Fibroblast of skin of abdomen (primary cell): Measurements from ENCODE around the gene IPPK.
A peak's percentile ranks its signal among the peaks of the same experiment; 100 is the strongest.
"Not testable (repeated sequence)": the region's sequence is repeated elsewhere in the genome, so short reads cannot be mapped to it uniquely, and the experiment has no call there.

ENCODE experiments used
- DNase-seq: peaks from one replicate; pipeline ENCODE4 v3.0.0-alpha.2; 2013

Gene IPPK

DNA sequence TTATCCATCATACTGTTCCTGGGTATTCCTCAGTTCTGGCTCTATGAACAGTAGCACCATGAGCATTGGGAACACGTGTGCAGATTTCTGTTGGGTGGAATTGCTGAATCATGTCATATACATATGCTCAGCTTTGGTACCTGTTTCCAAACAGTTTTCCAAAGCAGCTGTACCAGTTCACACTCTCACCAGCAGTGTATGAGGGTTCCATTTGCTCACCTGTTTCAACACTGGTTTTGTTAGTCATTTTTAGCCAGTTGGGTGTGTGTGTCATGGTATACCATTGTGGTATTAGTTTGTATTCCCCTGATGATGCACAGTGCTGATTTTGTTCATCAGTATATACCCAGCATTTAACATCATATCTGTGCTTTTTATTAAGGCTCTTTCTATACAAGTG, 77.4 kb downstream of the IPPK start:
- no peak for DNase-seq

DNA sequence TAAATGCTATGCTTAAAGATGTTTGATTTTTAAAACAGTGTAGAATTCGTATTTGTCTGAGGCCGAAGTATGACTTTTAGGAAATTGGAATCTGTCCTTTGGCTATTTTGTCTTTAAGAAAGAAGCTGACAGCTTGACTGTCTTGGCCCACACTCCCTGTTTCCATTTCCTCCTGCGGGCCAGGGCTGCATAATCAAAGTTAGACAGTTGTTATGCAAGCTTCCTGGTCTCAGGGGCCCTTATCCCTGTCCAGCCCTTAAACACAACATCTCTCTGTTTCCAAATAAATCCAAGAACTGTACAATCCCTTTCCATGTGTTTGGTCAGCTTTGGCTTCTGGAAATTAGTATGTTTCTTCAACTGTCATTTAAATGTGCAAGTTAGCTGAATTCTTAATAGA, 79.6 kb downstream of the IPPK start:
- DNase-seq: peak; percentile 17

DNA sequence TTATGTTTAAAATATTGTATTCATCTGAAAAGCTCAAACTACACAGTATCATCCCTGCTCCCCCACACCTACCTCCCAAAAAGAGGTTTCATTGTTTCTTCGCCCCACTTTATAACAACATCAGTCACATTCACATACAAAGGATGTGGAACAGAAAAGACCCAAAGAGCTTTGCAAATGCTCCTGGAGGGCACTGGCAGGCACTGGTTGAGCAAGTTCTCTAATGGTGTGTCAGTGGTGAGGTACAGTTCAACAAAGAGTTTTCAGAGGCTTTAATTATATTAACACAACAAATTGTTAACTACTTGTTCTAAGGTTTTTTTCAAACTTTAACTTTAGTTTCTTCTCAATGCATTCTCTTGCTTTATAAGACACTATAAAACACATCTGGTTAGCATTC, 80.0 kb downstream of the IPPK start:
- no peak for DNase-seq

DNA sequence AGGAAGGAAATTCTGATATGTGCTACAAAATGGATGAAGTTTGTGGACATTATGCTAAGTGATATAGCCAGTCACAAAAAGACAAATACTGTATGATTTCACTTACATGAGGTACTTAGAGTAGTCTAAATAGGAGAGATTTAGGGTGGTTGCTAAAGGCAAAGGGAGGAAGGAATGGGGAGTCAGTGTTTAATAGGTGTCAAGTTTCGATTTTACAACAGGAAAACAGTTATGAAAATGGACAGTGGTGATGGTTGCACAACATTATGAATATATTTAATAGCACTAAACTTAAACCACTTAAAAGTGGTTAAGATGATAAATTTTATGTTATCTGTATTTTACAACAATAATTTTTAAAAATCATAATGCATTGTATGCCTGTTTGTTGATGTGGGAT, 93.8 kb downstream of the IPPK start:
- DNase-seq: no peak

DNA sequence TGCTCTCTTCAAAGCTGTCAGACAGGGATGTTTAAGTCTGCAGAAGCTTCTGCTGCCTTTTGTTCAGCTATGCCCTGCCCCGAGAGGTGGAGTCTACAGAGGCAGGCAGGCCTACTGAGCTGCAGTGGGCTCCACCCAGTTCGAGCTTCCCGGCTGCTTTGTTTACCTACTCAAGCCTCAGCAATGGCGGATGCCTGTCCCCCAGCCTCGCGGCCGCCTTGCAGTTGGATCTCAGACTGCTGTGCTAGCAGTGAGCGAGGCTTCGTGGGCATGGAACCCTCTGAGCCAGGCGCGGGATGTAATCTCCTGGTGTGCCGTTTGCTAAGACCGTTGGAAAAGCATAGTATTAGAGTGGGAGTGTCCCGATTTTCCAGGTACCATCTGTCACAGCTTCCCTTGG, 96.3 kb downstream of the IPPK start:
- DNase-seq: not testable (repeated sequence)

DNA sequence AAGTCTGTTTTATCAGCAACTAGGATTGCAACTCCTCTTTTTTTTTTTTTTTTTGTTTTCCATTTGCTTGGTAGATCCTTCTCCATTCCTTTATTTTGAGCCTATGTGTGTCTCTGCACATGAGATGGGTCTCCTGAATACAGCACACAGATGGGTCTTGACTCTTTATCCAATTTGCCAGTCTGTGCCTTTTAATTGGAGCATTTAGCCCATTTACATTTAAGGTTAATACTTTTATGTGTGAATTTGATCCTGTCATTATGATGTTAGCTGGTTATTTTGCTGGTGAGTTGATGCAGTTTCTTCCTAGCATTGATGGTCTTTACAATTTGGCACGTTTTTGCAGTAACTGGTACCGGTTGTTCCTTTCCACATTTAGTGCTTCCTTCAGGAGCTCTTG, 98.1 kb downstream of the IPPK start:
- DNase-seq: not testable (repeated sequence)

DNA sequence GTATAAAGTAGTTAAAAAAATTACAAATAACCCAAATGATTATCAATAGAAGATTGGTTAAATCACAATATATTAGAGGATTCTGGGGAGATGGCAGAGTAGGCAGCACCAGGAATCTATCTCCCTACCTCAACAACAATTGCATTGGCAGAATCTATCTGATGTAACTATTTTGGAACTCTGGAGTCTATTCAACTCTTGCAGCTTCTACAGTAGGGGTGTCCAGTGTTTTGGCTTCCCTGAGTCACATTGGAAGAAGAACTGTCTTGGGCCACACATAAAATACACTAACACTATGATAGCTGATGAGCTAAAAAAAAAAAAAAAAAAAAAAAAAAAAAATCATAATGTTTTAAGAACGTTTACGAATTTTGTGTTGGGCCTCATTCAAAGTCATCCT, 104.9 kb downstream of the IPPK start:
- DNase-seq: peak; percentile 55

DNA sequence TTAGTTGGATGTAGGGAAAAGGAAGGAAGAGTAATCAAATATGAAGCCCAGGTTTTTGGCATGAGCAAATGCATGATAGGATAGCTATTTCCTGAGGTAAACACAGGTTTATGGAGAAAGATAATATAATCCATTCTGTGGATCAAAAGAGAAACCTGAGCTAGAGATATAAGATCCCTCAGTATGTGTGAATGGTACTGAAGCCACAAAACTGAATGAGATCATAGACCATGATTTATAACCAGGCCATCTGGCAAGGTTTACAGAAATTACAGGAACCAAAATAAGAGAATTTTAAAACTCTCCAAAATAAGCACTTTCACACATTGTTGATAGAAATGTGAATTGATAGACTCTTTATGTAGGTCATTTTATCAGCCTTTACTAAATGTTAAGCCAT, 105.4 kb downstream of the IPPK start:
- DNase-seq: peak; percentile 74
